GM06990 (cell line): ENCODE results near the gene RAB18.

Experiments
- DNase-seq: peaks from one replicate; pipeline ENCODE4 v3.0.0-alpha.2; 2011; ENCODE audit not compliant: insufficient read length; ENCODE audit errors: extremely low read depth
- H3K27me3 ChIP-seq: replicated peaks from 2 replicates; pipeline ENCODE4 v1.6.0; 2011; ENCODE audit warnings: low read length; ENCODE audit not compliant: control insufficient read depth, insufficient read depth
- H3K36me3 ChIP-seq: 2 replicates; pipeline ENCODE4 v1.5.1; 2011; ENCODE audit warnings: low read length; ENCODE audit not compliant: control insufficient read depth, insufficient read depth
- H3K4me3 ChIP-seq: replicated peaks from 2 replicates; pipeline ENCODE4 v1.5.1; 2011; ENCODE audit warnings: low read depth, mild to moderate bottlenecking, control low read depth, low read length
- TF ChIP-seq, protein P1 (sequence below): IDR thresholded peaks from 2 replicates; pipeline ENCODE4 v1.5.1; 2011; ENCODE audit warnings: low read length, control low read depth, mild to moderate bottlenecking, inconsistent platforms; ENCODE audit not compliant: insufficient read depth, poor library complexity, severe bottlenecking

RAB18 gene

DNA sequence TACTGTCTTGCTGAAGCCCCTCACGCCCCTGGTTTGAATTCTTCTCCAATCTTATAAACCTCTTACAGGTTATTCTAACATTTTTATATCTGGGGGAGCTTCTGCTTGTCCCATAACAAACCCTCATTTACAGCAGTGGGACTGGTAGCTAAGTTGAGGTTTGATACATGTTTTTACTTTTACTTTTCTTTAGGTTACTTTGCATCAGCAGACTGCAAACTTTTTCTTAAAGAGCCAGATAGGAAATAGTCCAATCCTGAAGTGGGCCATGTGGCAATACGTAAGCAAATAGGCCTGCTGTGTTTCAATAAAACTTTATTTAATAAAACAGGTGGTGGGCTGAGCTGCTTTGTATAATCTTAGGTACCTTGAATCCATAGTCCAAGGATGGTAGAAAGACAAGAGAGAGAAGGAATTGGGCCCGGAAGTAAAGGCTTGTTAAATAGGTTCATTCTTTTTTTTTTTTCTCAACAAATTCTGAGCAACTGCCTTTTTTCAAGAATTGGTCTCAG, 27.3 kb downstream of the RAB18 start:
- Histone ChIP-seq H3K4me3 (no peak overlapping the region), H3K27me3 (no peaks in the 10 kb centered on the region), H3K36me3 (peaks cover 2% of the 10 kb centered on the region)
- TF ChIP-seq, protein P1, sequence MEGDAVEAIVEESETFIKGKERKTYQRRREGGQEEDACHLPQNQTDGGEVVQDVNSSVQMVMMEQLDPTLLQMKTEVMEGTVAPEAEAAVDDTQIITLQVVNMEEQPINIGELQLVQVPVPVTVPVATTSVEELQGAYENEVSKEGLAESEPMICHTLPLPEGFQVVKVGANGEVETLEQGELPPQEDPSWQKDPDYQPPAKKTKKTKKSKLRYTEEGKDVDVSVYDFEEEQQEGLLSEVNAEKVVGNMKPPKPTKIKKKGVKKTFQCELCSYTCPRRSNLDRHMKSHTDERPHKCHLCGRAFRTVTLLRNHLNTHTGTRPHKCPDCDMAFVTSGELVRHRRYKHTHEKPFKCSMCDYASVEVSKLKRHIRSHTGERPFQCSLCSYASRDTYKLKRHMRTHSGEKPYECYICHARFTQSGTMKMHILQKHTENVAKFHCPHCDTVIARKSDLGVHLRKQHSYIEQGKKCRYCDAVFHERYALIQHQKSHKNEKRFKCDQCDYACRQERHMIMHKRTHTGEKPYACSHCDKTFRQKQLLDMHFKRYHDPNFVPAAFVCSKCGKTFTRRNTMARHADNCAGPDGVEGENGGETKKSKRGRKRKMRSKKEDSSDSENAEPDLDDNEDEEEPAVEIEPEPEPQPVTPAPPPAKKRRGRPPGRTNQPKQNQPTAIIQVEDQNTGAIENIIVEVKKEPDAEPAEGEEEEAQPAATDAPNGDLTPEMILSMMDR, result no peak
- DNase-seq, result no peak

DNA sequence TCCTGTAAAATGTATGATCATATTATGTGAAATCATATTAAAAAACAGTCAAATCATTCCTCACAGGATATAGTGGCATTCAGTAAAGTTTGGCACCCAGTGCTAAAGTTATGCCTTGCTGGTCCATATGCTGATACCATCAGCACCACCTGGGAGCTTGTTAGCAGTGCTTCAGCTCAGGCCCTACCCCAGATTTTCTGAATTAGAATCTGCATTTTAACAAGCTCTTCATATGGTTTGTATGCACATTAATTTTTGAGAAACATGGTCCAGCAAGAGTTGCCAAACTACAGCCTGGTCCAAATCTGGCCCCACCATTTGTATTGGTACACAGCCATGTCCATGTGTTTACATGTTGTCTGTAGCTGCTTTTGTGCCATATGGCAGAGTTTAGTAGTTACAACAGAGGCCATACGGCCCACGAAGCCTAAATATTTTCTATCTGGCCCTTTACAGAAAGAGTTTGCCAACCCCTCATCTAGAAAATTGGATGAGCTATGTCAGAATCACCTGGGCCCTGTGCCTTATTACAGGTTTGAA, 30.1 kb downstream of the RAB18 start:
- TF ChIP-seq, protein P1, result no peak

DNA sequence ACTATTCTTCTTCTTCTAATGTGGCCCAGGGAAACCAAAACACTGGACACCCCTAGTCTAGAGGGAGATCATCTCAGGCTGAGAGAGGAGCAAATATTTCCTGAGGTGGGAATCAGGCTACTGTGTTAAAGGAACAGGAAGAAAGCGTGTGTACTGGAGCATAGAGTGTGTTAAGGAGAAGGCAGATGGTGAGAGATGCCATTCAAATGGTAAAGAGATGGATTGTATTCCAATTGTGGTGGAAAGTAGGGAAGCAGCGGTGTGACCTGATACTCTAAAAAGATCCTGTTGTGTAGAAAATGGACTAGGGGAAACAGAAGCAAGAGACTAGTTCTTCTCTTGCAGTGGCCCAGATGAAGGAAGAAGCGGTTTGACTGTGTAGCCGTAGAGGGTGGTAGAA, 31.2 kb downstream of the RAB18 start:
- H3K27me3 ChIP-seq, result no peaks in the 10 kb centered on the region
- peaks cover 5% of the 10 kb centered on the region for H3K36me3 ChIP-seq
- no peak for DNase-seq
- TF ChIP-seq, protein P1, result no peak
- H3K4me3 ChIP-seq, result no peak overlapping the region

More for the DNA sequence above, 30.1 kb downstream of the RAB18 start:
- Histone ChIP-seq H3K27me3 (no peaks in the 10 kb centered on the region), H3K36me3 (peaks cover 5% of the 10 kb centered on the region), H3K4me3 (no peak overlapping the region)
- DNase-seq, result no peak

DNA sequence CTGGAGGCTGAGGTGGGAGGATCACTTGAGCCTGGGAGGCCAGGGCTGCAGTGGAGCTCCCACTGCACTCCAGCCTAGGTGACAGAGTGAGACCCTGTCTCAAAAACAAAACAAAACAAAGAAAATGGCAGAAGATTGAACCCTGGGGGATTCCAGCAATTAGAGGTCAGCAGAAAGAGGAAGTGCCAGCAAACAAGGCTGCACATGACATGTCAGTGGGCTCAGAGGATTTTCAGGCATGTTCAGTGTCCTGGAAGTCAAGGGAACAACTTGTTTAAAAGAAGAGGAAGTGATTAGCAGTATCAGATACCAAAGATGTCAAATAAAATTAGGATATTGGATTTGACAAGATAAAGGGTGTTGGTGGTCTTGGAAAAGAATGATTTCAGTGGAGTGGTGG, 32.3 kb downstream of the RAB18 start:
- Histone ChIP-seq H3K36me3 (peaks cover 5% of the 10 kb centered on the region), H3K4me3 (no peak overlapping the region), H3K27me3 (no peaks in the 10 kb centered on the region)
- TF ChIP-seq, protein P1, result no peak
- DNase-seq, result no peak

DNA sequence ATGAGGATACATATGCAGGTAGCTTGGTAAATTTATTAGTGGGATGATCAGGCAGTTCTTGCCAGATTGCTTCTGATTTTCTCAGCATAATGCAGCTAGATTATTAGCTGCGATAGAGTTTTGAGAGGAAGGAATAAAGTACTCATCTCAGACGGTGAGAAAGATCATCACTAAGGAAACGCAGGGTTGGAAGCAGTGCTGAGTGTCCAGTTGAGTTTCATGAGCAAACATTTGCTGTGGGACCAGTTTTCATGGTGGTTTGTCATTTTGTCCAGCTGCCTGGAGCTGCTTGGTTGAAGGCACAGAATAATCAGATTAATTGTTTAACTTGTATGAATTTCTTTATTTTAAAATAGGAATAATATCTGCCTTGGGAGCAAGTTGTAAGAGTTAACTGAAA, 33.1 kb downstream of the RAB18 start:
- peaks cover 5% of the 10 kb centered on the region for H3K36me3 ChIP-seq

More for the DNA sequence above, 33.1 kb downstream of the RAB18 start:
- Histone ChIP-seq H3K27me3 (no peaks in the 10 kb centered on the region), H3K4me3 (no peak overlapping the region)
- DNase-seq, result no peak
- TF ChIP-seq, protein P1, result no peak
